A673 (cell line): Measurements from ENCODE around the gene LANCL2. TPM values are rescaled to one million over a fixed set of nuclear protein-coding genes. Genes with fewer than 3 reads are reported as not detected.

Experiments used
- BruUV-seq: library from RNA; stranded (reverse); fragments of 400-500 nt; replicated peaks from 2 replicates; lab custom pipeline; 2021; lab: Mats Ljungman, UMichigan
- CTCF ChIA-PET: fragments of 300-600 bp; sonication (Branson Sonifier 250); formaldehyde crosslinking; loops from one replicate; lab custom pipeline; 2022; ENCODE audit warnings: antibody characterized with exemption; lab: Charles Lee
- POLR2A ChIA-PET: fragments of 300-600 bp; sonication (Branson Sonifier 250); formaldehyde crosslinking; loops from one replicate; lab custom pipeline; 2022; ENCODE audit warnings: antibody characterized with exemption; ENCODE audit not compliant: low non-redundant PET; lab: Charles Lee
- DNase-seq: peaks from one replicate; pipeline ENCODE4 v3.0.0-alpha.2; 2015; ENCODE audit warnings: low spot score
- H3K27ac ChIP-seq: fragments of 200-600 bp; sonication (generic); 2 replicates; pipeline ENCODE4 v1.5.1; 2016; ENCODE audit warnings: mixed run types, low read depth, mild to moderate bottlenecking, mixed read lengths, antibody characterized with exemption, low read length; ENCODE audit not compliant: poor library complexity, severe bottlenecking
- H3K27me3 ChIP-seq: fragments of 200-600 bp; sonication (generic); replicated peaks from 2 replicates; pipeline ENCODE4 v1.6.1; 2017; ENCODE audit warnings: mixed run types, low read depth, mild to moderate bottlenecking, mixed read lengths, antibody characterized with exemption, low read length; ENCODE audit not compliant: insufficient read depth, poor library complexity
- H3K36me3 ChIP-seq: fragments of 200-600 bp; sonication (generic); 2 replicates; pipeline ENCODE4 v1.6.1; 2016; ENCODE audit warnings: mixed run types, mild to moderate bottlenecking, mixed read lengths, antibody characterized with exemption, low read length; ENCODE audit not compliant: insufficient read depth, poor library complexity, severe bottlenecking
- H3K4me1 ChIP-seq: fragments of 200-600 bp; sonication (generic); 2 replicates; pipeline ENCODE4 v1.6.1; 2017; ENCODE audit warnings: mixed run types, mild to moderate bottlenecking, mixed read lengths, antibody characterized with exemption, low read length; ENCODE audit not compliant: insufficient read depth, poor library complexity, severe bottlenecking
- H3K4me3 ChIP-seq: fragments of 200-600 bp; sonication (generic); 2 replicates; pipeline ENCODE4 v1.5.1; 2016; ENCODE audit warnings: low read depth, mixed run types, mild to moderate bottlenecking, mixed read lengths, low read length; ENCODE audit not compliant: poor library complexity, severe bottlenecking
- H3K9me3 ChIP-seq: fragments of 200-600 bp; sonication (generic); 2 replicates; pipeline ENCODE4 v1.6.1; 2016; ENCODE audit warnings: mixed run types, low read depth, mild to moderate bottlenecking, mixed read lengths, antibody characterized with exemption, low read length; ENCODE audit not compliant: poor library complexity, severe bottlenecking
- CTCF ChIP-seq: fragments of 300-800, 200-600 bp; sonication (generic); conservative IDR thresholded peaks from 2 replicates; pipeline ENCODE4 v1.5.1; 2017; ENCODE audit warnings: low read depth, mild to moderate bottlenecking, antibody characterized with exemption, low read length, moderate library complexity, mixed read lengths
- EZH2 ChIP-seq: fragments of 200-600 bp; sonication (generic); IDR thresholded peaks from 2 replicates; pipeline ENCODE4 v1.6.1; 2017; ENCODE audit warnings: borderline replicate concordance, low read depth, mild to moderate bottlenecking, mixed read lengths, antibody characterized with exemption, low read length; ENCODE audit not compliant: poor library complexity, severe bottlenecking
- intact Hi-C: fragments of 100-400 bp; cut with micrococcal nuclease; formaldehyde crosslinking; loops from one replicate; pipeline ENCODE4 v1.10.0; 2022; ENCODE audit not compliant: unreplicated experiment
- total RNA-seq: library from RNA; stranded (reverse); gene quantifications from 2 replicates; pipeline ENCODE4 v1.2.3, GENCODE V29; 2021

Gene LANCL2
- total RNA-seq, 1 experiment from 2014 or later: 21.3 TPM

GRCh38 chr7:55432506-55432905, 67.4 kb downstream of the LANCL2 start:
- ChIA-PET POLR2A (no interaction called here), CTCF (no interaction called here)
- TF ChIP-seq EZH2 (no peak), CTCF (no peak)
- Histone ChIP-seq H3K27me3 (no peaks in the 10 kb centered on the region), H3K9me3 (no peaks in the 10 kb centered on the region), H3K27ac (no peak overlapping the region), H3K4me3 (no peak overlapping the region), H3K4me1 (no peaks in the 10 kb centered on the region), H3K36me3 (no peaks in the 10 kb centered on the region)
- no TSS peak for BruUV-seq
- intact Hi-C loops: no loop called here
- no peak for DNase-seq

GRCh38 chr7:55432939-55433784, 68.0 kb downstream of the LANCL2 start:
- Histone ChIP-seq H3K9me3 (no peaks in the 10 kb centered on the region), H3K27ac (no peak overlapping the region), H3K4me1 (no peaks in the 10 kb centered on the region), H3K36me3 (no peaks in the 10 kb centered on the region), H3K27me3 (no peaks in the 10 kb centered on the region), H3K4me3 (no peak overlapping the region)
- CTCF ChIA-PET: interaction anchor here (1.0 kb wide), 1 partner anchor 165 kb away, joined by 3 read pairs; no protein-coding TSS in a partner anchor
- no TSS peak for BruUV-seq
- intact Hi-C loops: no loop called here
- peak; percentile 31 for DNase-seq
- TF ChIP-seq CTCF (peak; percentile 53), EZH2 (no peak)
- POLR2A ChIA-PET: no interaction called here

GRCh38 chr7:55435466-55435865, 70.3 kb downstream of the LANCL2 start:
- no peak for DNase-seq
- no peaks in the 10 kb centered on the region for H3K9me3 ChIP-seq
- intact Hi-C loops: no loop called here

More at GRCh38 chr7:55435466-55435865, 70.3 kb downstream of the LANCL2 start:
- Histone ChIP-seq H3K27ac (no peak overlapping the region), H3K27me3 (no peaks in the 10 kb centered on the region), H3K4me3 (no peak overlapping the region), H3K36me3 (no peaks in the 10 kb centered on the region), H3K4me1 (no peaks in the 10 kb centered on the region)
- POLR2A ChIA-PET: no interaction called here
- TF ChIP-seq EZH2 (no peak), CTCF (no peak)
- BruUV-seq: no TSS peak
- CTCF ChIA-PET: no interaction called here
